GM12875 (cell line): ENCODE data around the gene C1orf35.

Source experiments
- H3K4me3 ChIP-seq: one replicate; pipeline ENCODE4 v1.5.1; 2011; ENCODE audit warnings: low read depth, low read length, control low read depth
- TF ChIP-seq, protein P1 (sequence below): IDR thresholded peaks from 2 replicates; pipeline ENCODE4 v1.5.1; 2011; ENCODE audit warnings: low read depth, mild to moderate bottlenecking, control low read depth, inconsistent platforms, low read length, moderate library complexity, borderline replicate concordance; ENCODE audit not compliant: insufficient read depth

Gene C1orf35

DNA sequence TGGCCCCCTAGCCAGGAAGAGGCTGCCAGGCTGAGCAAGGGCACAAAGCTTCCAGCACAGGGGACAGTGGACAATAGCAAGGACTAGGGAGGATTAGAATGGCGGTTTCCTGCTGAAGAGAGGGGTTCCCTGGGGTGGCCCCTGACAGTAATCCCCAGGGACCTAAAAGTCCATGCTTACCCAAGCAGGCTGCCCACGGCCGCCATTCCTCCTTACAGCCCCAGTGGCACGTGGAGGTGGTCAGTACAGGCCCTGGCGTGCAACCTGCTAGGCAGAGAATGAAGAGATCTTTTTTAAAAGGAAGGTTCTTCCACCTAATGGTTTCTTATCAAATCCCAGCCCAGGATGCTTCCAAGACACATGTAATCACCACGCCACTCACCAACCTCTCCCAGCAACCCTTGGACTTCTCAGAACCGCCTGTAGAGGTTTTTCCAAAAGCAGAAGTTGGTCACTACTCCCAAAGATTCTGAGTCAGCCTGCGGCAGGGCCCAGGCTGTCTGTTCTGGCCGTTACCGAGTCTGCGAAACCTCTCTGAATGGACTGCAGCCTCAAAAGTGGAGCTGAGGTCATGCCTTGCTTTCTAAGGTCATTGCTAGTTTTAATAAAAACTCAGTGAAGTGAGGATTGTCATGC lies 5.0 kb upstream of the C1orf35 start:
- H3K4me3 ChIP-seq, result peak overlapping the region; percentile 76
- TF ChIP-seq, protein P1, sequence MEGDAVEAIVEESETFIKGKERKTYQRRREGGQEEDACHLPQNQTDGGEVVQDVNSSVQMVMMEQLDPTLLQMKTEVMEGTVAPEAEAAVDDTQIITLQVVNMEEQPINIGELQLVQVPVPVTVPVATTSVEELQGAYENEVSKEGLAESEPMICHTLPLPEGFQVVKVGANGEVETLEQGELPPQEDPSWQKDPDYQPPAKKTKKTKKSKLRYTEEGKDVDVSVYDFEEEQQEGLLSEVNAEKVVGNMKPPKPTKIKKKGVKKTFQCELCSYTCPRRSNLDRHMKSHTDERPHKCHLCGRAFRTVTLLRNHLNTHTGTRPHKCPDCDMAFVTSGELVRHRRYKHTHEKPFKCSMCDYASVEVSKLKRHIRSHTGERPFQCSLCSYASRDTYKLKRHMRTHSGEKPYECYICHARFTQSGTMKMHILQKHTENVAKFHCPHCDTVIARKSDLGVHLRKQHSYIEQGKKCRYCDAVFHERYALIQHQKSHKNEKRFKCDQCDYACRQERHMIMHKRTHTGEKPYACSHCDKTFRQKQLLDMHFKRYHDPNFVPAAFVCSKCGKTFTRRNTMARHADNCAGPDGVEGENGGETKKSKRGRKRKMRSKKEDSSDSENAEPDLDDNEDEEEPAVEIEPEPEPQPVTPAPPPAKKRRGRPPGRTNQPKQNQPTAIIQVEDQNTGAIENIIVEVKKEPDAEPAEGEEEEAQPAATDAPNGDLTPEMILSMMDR, result no peak

DNA sequence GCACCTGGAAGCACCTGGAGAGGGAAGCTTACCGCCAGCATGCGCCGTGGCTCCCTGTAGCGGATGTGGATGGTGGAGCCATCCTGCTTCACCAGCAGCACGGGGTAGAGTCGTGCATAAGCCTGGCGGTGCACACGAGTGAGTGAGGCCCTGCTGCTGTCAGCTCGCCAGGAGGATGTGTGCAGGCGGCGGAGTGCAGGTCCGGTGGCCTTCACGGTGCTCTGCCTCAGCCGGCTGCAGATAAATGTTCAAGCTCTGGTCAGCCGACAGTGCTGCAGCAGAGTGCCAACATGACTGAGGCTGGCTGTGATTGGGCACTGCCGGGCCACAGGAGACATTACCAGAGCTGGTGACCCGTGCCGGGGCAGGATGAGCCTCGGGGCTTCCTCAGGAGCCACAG lies 4.5 kb upstream of the C1orf35 start:
- TF ChIP-seq, protein P1, result no peak
- H3K4me3 ChIP-seq, result no peak overlapping the region

GRCh38 chr1:228106800-228107054 lies 3.6 kb upstream of the C1orf35 start:
- TF ChIP-seq, protein P1, result no peak
- H3K4me3 ChIP-seq, result no peak overlapping the region

- TF ChIP-seq, protein P1, result no peak
- no peak overlapping the region for H3K4me3 ChIP-seq
Observed at GRCh38 chr1:228105996-228106799, 3.1 kb upstream of the C1orf35 start.

- no peak overlapping the region for H3K4me3 ChIP-seq
- TF ChIP-seq, protein P1, result no peak
Observed at GRCh38 chr1:228105270-228105995, 2.3 kb upstream of the C1orf35 start.

DNA sequence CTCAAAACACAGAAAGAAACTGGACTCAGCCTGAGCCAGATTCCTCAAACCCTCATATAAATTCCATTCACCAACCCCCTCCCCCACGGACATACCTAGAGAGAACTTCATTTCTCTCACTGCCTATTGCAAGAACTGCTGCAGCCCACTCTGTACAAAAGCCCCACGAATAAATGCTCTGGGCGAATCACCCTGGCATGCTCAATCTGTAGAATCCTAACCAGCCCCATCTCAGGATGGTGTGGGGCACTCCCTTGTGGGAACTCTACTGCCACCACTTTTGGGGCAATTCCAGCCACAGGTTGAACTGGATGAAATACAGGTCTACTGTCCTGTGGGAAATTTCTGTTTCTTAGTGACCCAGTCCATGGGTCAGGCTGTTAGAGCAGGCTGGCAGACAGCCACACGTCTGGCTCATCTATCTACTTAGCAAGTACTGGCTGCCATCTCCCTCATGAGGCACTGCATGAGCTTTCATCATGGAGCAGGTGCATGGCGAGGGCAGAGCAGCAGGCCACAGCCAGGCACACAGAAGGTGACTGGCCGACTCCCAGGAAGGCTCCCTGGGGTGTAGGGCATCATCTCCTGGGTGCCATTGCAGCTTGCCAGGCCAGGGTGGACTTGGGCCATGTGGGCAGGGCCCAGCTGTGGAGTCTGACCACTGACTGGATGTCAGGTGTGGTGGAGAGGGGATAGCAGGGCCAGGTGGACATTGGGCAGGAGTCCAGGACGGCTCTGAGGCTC lies 1.6 kb upstream of the C1orf35 start:
- H3K4me3 ChIP-seq, result no peak overlapping the region
- TF ChIP-seq, protein P1, result no peak
